GM21529 (cell line): ENCODE measurements around the gene SCN10A.

Source experiments
- ATAC-seq: cut with Tn5 transposase; IDR thresholded peaks from one replicate; pipeline ENCODE4 v1.9.1; 2021; ENCODE audit not compliant: unreplicated experiment

The SCN10A gene

GRCh38 chr3:38782148-38782547 is 33.9 kb downstream of the SCN10A start:
- no peak for ATAC-seq

GRCh38 chr3:38773528-38773927 is 42.5 kb downstream of the SCN10A start:
- no peak for ATAC-seq

- ATAC-seq, result no peak
Observed at GRCh38 chr3:38763569-38763968, 52.4 kb downstream of the SCN10A start.

GRCh38 chr3:38758557-38758956 is 57.5 kb downstream of the SCN10A start:
- no peak for ATAC-seq

GRCh38 chr3:38757721-38758120 is 58.3 kb downstream of the SCN10A start:
- ATAC-seq, result no peak

GRCh38 chr3:38756892-38757291 is 59.1 kb downstream of the SCN10A start:
- ATAC-seq, result no peak

- no peak for ATAC-seq
Observed at GRCh38 chr3:38755130-38755529, 60.9 kb downstream of the SCN10A start.

GRCh38 chr3:38746641-38747040 is 69.4 kb downstream of the SCN10A start:
- no peak for ATAC-seq

- ATAC-seq, result no peak
Observed at GRCh38 chr3:38743043-38743442, 73.0 kb downstream of the SCN10A start.

GRCh38 chr3:38742550-38742949 is 73.5 kb downstream of the SCN10A start:
- no peak for ATAC-seq

- ATAC-seq, result no peak
Observed at GRCh38 chr3:38740537-38740936, 75.5 kb downstream of the SCN10A start.

GRCh38 chr3:38739931-38740330 is 76.1 kb downstream of the SCN10A start:
- no peak for ATAC-seq

GRCh38 chr3:38739396-38739689 is 76.7 kb downstream of the SCN10A start:
- ATAC-seq, result no peak

- no peak for ATAC-seq
Observed at GRCh38 chr3:38738630-38739395, 77.2 kb downstream of the SCN10A start.

- ATAC-seq, result no peak
Observed at GRCh38 chr3:38731522-38731921, 84.5 kb downstream of the SCN10A start.

GRCh38 chr3:38730281-38730680 is 85.7 kb downstream of the SCN10A start:
- ATAC-seq, result no peak

GRCh38 chr3:38728008-38728407 is 88.0 kb downstream of the SCN10A start:
- ATAC-seq, result no peak

- no peak for ATAC-seq
Observed at GRCh38 chr3:38726751-38727150, 89.3 kb downstream of the SCN10A start.

- ATAC-seq, result no peak
Observed at GRCh38 chr3:38725726-38726419, 90.1 kb downstream of the SCN10A start.

- no peak for ATAC-seq
Observed at GRCh38 chr3:38724392-38724736, 91.7 kb downstream of the SCN10A start.

GRCh38 chr3:38723569-38724391 is 92.2 kb downstream of the SCN10A start:
- no peak for ATAC-seq
